ENCODE data around the gene RPS21. TPM values are rescaled to one million over a fixed set of nuclear protein-coding genes. Genes with fewer than 3 reads are reported as not detected.

RPS21 gene
- total and polyA plus RNA-seq, 4 donors = 278 to 1,588 (median 439) TPM

DNA sequence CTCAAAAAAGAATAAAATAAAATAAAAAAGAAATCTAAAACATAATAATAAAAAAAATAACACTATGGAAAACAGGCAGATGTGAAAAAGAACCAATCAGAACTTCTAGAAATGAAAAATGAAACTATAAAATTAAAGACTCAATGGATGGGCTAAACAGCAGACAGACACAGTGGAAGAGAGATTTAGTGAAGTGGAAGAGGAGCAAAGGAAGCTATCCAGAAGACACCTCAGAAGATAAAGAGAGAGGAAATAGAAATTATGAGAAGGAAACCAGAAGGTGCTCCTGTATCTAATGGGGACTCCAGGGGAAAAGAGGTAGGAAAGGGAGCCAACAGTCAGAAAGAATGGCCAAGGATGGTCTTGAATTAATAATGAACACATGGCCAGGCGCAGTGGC is 38.3 kb upstream of the RPS21 start:
- 94% methylated on average over 1 of the region's 1 CpG for WGBS
- TF ChIP-seq TAF1 (conservative IDR thresholded peaks at IDR 0.05) (no peak), ZBTB33 (IDR thresholded peaks at IDR 0.05) (no peak), HNF4A (conservative IDR thresholded peaks at IDR 0.05) (no peak), EGR1 (IDR thresholded peaks at IDR 0.05; ENCODE audit: low read depth in 2 of 2) (no peak)
- H3K4me3 ChIP-seq (ENCODE audit: low read depth in 1 of 3, low read length in 3 of 3) = no peak overlapping the region
- no peak for DNase-seq (ENCODE audit: low spot score)
- peaks cover 0 to 20% (median 7%) of the 10 kb centered on the region in 4 donors for H3K36me3 ChIP-seq (ENCODE audit: control insufficient read depth in 4 of 4, insufficient read depth in 3 of 4, low read depth in 1 of 4, low read length in 3 of 4)
- peaks cover 5 to 16% (median 11%) of the 10 kb centered on the region in 4 donors for H3K4me1 ChIP-seq (ENCODE audit: control insufficient read depth in 4 of 4, insufficient read depth in 4 of 4, low read length in 3 of 4)
- no peaks in the 10 kb centered on the region for H3K9me3 ChIP-seq (ENCODE audit: control insufficient read depth in 4 of 4, low read length in 3 of 4)
- H3K27me3 ChIP-seq (ENCODE audit: control insufficient read depth in 4 of 4, insufficient read depth in 4 of 4, low read length in 3 of 4) = no peaks in the 10 kb centered on the region
- no peak overlapping the region for H3K9ac ChIP-seq (ENCODE audit: low read depth in 1 of 2, low read length in 2 of 2)
- H3K27ac ChIP-seq (ENCODE audit: low read depth in 1 of 2, low read length in 2 of 2) = no peak overlapping the region

GRCh38 chr20:62349556-62350097 is 37.3 kb upstream of the RPS21 start:
- peaks cover 0 to 20% (median 5%) of the 10 kb centered on the region in 4 donors for H3K36me3 ChIP-seq (ENCODE audit: control insufficient read depth in 4 of 4, insufficient read depth in 3 of 4, low read depth in 1 of 4, low read length in 3 of 4)
- 81% methylated on average over 7 of the region's 7 CpGs for WGBS
- no peaks in the 10 kb centered on the region for H3K9me3 ChIP-seq (ENCODE audit: control insufficient read depth in 4 of 4, low read length in 3 of 4)
- TF ChIP-seq HNF4G (IDR thresholded peaks at IDR 0.05) = no peak
- no peak for TF ChIP-seq RXRA (IDR thresholded peaks at IDR 0.05)
- TF ChIP-seq NR2F2 (IDR thresholded peaks at IDR 0.05) = no peak
- TF ChIP-seq ZBTB33 (IDR thresholded peaks at IDR 0.05) = no peak
- TF ChIP-seq, protein P1, sequence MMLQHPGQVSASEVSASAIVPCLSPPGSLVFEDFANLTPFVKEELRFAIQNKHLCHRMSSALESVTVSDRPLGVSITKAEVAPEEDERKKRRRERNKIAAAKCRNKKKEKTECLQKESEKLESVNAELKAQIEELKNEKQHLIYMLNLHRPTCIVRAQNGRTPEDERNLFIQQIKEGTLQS (IDR thresholded peaks at IDR 0.05) = no peak
- TF ChIP-seq HNF4A (conservative IDR thresholded peaks at IDR 0.05) = no peak
- no peak for TF ChIP-seq RAD21 (IDR thresholded peaks at IDR 0.05)
- TF ChIP-seq YY1 (IDR thresholded peaks at IDR 0.05) = no peak
- no peak for TF ChIP-seq CTCF (IDR thresholded peaks at IDR 0.05; ENCODE audit: low read depth, low read length, missing input control)
- TF ChIP-seq MAX (IDR thresholded peaks at IDR 0.05) = no peak
- TF ChIP-seq JUND (IDR thresholded peaks at IDR 0.05) = no peak
- no peak for TF ChIP-seq TAF1 (conservative IDR thresholded peaks at IDR 0.05)
- TF ChIP-seq EGR1 (IDR thresholded peaks at IDR 0.05; ENCODE audit: low read depth in 2 of 2) = no peak
- TF ChIP-seq, protein P2, sequence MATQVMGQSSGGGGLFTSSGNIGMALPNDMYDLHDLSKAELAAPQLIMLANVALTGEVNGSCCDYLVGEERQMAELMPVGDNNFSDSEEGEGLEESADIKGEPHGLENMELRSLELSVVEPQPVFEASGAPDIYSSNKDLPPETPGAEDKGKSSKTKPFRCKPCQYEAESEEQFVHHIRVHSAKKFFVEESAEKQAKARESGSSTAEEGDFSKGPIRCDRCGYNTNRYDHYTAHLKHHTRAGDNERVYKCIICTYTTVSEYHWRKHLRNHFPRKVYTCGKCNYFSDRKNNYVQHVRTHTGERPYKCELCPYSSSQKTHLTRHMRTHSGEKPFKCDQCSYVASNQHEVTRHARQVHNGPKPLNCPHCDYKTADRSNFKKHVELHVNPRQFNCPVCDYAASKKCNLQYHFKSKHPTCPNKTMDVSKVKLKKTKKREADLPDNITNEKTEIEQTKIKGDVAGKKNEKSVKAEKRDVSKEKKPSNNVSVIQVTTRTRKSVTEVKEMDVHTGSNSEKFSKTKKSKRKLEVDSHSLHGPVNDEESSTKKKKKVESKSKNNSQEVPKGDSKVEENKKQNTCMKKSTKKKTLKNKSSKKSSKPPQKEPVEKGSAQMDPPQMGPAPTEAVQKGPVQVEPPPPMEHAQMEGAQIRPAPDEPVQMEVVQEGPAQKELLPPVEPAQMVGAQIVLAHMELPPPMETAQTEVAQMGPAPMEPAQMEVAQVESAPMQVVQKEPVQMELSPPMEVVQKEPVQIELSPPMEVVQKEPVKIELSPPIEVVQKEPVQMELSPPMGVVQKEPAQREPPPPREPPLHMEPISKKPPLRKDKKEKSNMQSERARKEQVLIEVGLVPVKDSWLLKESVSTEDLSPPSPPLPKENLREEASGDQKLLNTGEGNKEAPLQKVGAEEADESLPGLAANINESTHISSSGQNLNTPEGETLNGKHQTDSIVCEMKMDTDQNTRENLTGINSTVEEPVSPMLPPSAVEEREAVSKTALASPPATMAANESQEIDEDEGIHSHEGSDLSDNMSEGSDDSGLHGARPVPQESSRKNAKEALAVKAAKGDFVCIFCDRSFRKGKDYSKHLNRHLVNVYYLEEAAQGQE (IDR thresholded peaks at IDR 0.05) = no peak
- no peak for TF ChIP-seq GABPA (IDR thresholded peaks at IDR 0.05 in 1 of 2, conservative IDR thresholded peaks at IDR 0.05 in 1 of 2)
- no peak for TF ChIP-seq FOXA1 (IDR thresholded peaks at IDR 0.05)
- DNase-seq (ENCODE audit: low spot score) = no peak
- H3K4me3 ChIP-seq (ENCODE audit: low read depth in 1 of 3, low read length in 3 of 3) = no peak overlapping the region
- no peak overlapping the region for H3K9ac ChIP-seq (ENCODE audit: low read depth in 1 of 2, low read length in 2 of 2)
- peaks cover 11 to 25% (median 18%) of the 10 kb centered on the region in 4 donors for H3K4me1 ChIP-seq (ENCODE audit: control insufficient read depth in 4 of 4, insufficient read depth in 4 of 4, low read length in 3 of 4)
- no peaks in the 10 kb centered on the region for H3K27me3 ChIP-seq (ENCODE audit: control insufficient read depth in 4 of 4, insufficient read depth in 4 of 4, low read length in 3 of 4)
- H3K27ac ChIP-seq (ENCODE audit: low read depth in 1 of 2, low read length in 2 of 2) = no peak overlapping the region

All from liver (tissue), 9 donors.